ENCODE results near the gene TMEM165. TPM values are rescaled to one million over a fixed set of nuclear protein-coding genes. Genes with fewer than 3 reads are reported as not detected.

The TMEM165 gene
- total RNA-seq, 4 donors from 2014 or later: 188 to 357 (median 243) TPM

DNA sequence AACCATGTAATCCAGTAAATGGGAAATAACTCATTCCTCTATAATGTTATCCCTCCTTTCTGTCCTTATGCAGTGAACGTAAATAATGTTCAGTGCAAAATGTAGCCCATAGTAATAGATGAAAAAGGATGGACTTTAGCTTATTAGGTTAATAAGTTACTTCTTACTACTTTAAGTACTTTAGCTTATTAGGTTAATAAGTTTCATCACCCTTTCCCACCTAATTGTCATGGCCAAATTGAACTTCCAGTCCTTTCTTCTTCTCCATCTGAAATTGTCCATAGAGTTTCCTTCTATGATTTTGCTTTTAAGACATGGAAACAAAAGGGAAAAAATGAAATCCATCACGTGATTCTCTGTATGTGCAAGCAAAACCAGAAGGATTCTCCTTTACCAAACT lies 15.2 kb upstream of the TMEM165 start:
- ATAC-seq (ENCODE audit: low FRiP score) (no peak), DNase-seq (ENCODE audit: low spot score) (no peak)

GRCh38 chr4:55381502-55381901 lies 14.3 kb upstream of the TMEM165 start:
- DNase-seq (ENCODE audit: low spot score): no peak
- TF ChIP-seq, protein P1, sequence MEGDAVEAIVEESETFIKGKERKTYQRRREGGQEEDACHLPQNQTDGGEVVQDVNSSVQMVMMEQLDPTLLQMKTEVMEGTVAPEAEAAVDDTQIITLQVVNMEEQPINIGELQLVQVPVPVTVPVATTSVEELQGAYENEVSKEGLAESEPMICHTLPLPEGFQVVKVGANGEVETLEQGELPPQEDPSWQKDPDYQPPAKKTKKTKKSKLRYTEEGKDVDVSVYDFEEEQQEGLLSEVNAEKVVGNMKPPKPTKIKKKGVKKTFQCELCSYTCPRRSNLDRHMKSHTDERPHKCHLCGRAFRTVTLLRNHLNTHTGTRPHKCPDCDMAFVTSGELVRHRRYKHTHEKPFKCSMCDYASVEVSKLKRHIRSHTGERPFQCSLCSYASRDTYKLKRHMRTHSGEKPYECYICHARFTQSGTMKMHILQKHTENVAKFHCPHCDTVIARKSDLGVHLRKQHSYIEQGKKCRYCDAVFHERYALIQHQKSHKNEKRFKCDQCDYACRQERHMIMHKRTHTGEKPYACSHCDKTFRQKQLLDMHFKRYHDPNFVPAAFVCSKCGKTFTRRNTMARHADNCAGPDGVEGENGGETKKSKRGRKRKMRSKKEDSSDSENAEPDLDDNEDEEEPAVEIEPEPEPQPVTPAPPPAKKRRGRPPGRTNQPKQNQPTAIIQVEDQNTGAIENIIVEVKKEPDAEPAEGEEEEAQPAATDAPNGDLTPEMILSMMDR (IDR thresholded peaks at IDR 0.05): no peak
- ATAC-seq (ENCODE audit: low FRiP score): no peak

More for the DNA sequence above, 15.2 kb upstream of the TMEM165 start:
- TF ChIP-seq, protein P1 (IDR thresholded peaks at IDR 0.05): no peak

GRCh38 chr4:55382488-55383003 lies 13.2 kb upstream of the TMEM165 start:
- TF ChIP-seq, protein P1 (IDR thresholded peaks at IDR 0.05): no peak
- no peak for DNase-seq (ENCODE audit: low spot score)
- ATAC-seq (ENCODE audit: low FRiP score): no peak

- DNase-seq (ENCODE audit: low spot score): no peak
- no peak for ATAC-seq (ENCODE audit: low FRiP score)
- TF ChIP-seq, protein P1 (IDR thresholded peaks at IDR 0.05): no peak
These were observed 10.5 kb upstream of the TMEM165 start for GRCh38 chr4:55385201-55385649.

GRCh38 chr4:55386073-55386472 lies 9.7 kb upstream of the TMEM165 start:
- ATAC-seq (ENCODE audit: low FRiP score) (no peak), DNase-seq (ENCODE audit: low spot score) (no peak)
- TF ChIP-seq, protein P1 (IDR thresholded peaks at IDR 0.05): no peak

DNA sequence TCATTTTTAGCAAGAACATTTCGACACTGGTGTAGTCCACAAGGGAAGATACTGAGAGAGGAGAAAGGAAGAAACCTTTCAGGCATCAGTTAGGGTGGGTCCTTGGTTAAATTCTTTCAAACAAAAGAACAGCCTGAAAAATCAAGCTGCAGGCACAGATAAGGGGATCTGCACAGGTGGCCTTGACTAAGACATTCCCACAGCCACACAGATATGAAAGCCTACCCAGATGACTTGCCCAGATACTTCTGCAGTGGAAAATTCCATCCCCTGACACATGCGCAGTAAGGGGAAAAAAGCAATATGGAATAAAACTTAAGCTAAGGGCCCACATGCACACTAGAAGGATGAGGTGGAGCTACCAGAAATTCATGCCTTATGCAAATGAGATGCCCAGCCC lies 8.9 kb upstream of the TMEM165 start:
- no peak for ATAC-seq (ENCODE audit: low FRiP score)
- no peak for DNase-seq (ENCODE audit: low spot score)
- TF ChIP-seq, protein P1 (IDR thresholded peaks at IDR 0.05): no peak

Measured in omental fat pad (tissue), 4 donors.